ENCODE data around the gene PPM1N.

PPM1N gene

GRCh38 chr19:45471111-45471930 is 26.9 kb upstream of the PPM1N start:
- DNase-seq (ENCODE audit: low spot score): no peak

DNA sequence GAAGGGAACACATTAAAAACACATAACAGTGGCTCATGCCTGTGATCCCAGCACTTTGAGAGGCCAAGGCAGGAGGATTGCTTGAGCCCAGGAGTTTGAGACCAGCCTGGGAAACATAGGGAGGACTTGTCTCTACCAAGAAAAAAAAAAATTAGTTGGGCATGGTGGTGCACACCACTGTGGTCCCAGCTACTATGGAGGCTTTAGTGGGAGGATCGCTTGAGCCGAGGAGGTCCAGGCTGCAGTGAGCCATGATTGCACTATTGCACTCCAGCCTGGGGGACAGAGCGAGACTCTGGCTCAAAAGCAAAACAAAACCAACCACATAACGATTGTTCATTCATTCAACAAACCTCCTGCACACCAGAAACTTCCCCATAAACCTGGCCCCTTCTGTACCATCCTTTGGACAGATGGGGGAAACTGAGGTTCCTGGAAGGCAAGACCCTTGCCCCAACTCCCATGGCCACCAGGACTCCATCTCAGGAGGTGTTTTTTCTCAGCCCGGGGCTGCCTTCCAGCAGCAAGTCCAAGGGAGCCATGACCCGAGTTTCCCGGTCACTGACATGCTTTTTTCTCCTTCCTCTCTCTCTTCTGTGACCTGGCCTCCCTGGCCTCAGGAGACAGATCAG is 26.2 kb upstream of the PPM1N start:
- DNase-seq (ENCODE audit: low spot score): no peak

GRCh38 chr19:45472563-45473366 is 25.5 kb upstream of the PPM1N start:
- DNase-seq (ENCODE audit: low spot score): no peak

DNA sequence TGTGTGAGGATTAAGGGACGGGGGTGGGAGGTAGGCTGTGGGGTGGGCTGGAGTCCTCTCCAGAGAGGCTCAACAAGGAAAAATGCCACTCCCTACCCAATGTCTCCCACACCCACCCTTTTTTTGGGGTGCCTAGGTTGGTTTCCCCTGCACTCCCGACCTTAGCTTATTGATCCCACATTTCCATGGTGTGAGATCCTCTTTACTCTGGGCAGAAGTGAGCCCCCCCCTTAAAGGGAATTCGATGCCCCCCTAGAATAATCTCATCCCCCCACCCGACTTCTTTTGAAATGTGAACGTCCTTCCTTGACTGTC is 24.9 kb upstream of the PPM1N start:
- DNase-seq (ENCODE audit: low spot score): no peak

DNA sequence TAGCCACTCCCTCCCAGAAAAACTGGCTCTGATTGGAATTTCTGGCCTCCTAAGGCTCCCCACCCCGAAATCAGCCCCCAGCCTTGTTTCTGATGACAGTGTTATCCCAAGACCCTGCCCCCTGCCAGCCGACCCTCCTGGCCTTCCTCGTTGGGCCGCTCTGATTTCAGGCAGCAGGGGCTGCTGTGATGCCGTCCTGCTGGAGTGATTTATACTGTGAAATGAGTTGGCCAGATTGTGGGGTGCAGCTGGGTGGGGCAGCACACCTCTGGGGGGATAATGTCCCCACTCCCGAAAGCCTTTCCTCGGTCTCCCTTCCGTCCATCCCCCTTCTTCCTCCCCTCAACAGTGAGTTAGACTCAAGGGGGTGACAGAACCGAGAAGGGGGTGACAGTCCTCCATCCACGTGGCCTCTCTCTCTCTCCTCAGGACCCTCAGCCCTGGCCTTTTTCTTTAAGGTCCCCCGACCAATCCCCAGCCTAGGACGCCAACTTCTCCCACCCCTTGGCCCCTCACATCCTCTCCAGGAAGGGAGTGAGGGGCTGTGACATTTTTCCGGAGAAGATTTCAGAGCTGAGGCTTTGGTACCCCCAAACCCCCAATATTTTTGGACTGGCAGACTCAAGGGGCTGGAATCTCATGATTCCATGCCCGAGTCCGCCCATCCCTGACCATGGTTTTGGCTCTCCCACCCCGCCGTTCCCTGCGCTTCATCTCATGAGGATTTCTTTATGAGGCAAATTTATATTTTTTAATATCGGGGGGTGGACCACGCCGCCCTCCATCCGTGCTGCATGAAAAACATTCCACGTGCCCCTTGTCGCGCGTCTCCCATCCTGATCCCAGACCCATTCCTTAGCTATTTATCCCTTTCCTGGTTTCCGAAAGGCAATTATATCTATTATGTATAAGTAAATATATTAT is 24.3 kb upstream of the PPM1N start:
- no peak for DNase-seq (ENCODE audit: low spot score)

GRCh38 chr19:45474606-45475521 is 23.4 kb upstream of the PPM1N start:
- DNase-seq (ENCODE audit: low spot score): no peak

- no peak for DNase-seq (ENCODE audit: low spot score)
Observed at GRCh38 chr19:45475537-45476291, 22.5 kb upstream of the PPM1N start.

DNA sequence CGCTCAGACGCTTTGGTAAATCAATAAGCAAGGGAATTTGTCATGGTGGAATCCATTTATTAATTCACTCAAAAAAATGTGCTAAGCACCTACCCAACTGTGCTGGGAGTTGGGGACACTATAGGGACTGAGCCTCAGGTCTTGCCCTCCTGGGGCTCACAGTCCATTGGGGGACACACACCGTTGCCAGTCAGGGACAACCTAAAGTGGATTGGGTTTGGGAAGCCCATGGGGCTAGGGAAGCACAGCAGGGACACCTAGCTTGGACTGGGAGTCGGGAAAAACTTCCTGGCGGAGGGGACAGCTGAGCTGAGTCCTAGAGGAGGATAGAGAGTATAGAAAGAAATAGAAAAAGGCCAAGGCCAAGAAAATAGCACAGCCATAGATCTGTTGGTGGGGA is 21.9 kb upstream of the PPM1N start:
- no peak for DNase-seq (ENCODE audit: low spot score)

DNA sequence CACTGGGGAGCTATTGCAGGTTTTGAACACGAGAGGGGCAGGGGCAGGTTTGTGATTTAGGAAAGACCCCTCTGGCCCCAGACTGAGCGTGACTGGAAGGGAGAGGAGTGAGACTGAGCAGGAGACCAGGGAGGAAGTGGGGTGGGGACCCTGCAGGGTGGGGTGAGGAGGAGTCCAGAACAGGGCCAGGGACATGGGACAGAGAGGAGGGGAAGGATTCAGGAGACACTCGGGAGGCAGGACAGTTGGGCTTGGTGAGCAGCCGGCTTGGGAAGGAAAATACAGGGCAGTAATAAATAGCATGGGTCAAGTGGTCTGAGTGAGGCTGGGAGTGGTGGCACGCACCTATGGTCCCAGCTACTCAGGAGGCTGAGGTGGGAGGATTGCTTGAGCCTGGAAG is 21.1 kb upstream of the PPM1N start:
- DNase-seq (ENCODE audit: low spot score): no peak

GRCh38 chr19:45477713-45478453 is 20.4 kb upstream of the PPM1N start:
- no peak for DNase-seq (ENCODE audit: low spot score)

- peak; percentile 85 for DNase-seq (ENCODE audit: low spot score)
Observed at GRCh38 chr19:45478454-45479238, 19.6 kb upstream of the PPM1N start.

DNA sequence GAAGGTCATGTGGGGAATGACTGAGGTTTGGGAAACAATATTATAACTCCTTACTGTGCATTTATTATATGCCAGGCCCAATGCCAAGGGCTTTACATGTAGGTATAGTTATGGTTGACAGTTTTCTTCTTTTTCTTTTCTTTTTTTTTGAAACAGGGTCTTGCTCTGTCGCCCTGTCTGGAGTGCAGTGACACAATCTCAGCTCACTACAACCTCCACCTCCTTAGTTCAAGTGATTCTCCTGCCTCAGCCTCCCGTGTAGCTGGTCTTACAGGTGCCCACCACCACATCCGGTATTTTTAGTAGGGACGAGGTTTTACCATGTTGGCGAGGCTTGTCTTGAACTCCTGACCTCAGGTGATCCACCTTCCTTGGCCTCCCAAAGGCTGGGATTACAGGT is 15.2 kb upstream of the PPM1N start:
- DNase-seq (ENCODE audit: low spot score): no peak

DNA sequence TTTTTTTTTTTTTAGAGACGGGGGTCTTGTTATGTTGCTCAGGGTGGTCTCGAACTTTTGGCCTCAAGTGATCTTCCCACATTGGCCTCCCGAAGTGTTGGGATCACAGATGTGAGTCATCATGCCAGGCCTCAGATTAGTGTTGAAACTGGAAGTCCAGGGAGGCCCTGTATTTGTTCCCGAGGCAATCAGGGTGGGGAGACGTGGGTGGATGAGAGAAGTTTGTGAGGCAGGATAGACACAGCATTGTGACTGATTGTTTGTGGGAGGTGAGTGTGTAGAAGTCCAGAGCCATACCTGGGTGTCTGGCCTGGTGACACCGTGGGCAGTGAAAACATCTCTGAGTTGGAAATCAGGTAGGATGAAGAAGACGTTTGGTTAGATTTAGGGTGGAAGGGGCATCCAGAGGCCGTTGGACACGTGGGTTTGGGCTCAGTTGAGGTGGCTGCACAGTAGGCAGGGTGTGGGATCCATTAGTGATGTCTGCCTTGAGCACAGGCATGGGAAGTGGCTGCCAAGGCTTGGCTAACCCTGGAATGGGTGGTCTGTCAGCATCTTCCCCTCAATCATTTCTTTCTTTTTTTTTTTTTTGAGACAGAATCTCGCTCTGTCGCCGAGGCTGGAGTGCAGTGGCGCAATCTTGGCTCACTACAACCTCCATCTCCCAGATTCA is 13.8 kb upstream of the PPM1N start:
- no peak for DNase-seq (ENCODE audit: low spot score)

GRCh38 chr19:45485305-45486077 is 12.8 kb upstream of the PPM1N start:
- DNase-seq (ENCODE audit: low spot score): peak; percentile 94

- DNase-seq (ENCODE audit: low spot score): no peak
Observed at GRCh38 chr19:45488708-45489107, 9.5 kb upstream of the PPM1N start.

DNA sequence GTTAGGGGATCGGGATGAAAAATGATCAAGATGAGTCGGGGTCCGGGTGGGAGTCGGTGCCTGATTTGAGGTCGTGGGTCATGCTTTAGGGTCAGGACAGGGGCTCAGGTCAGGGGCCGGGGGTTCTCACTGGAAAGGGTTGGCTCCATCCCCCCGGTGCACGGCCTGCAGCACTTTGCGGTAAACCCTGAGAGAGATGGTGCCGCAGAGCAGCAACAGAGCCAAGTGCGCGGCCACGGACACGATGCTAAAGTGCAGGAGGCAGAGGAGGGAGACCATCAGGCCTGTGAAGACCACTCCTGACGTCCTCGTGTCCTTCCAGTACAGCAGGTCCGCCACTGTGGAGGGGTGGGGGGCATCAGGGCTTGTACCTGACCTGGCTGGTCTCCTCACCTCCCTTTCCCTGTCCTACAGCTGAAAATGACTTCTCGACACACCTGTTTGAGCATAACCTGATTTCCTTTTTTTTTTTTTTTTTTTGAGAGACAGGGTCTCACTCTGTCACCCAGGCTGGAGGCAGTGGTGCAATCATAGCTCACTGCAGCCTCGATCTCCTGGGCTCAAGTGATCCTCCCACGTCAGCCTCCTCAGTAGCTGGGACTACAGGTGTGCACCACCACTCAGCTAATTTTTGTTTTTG is 8.9 kb upstream of the PPM1N start:
- no peak for DNase-seq (ENCODE audit: low spot score)

GRCh38 chr19:45492137-45492626 is 6.1 kb upstream of the PPM1N start:
- DNase-seq (ENCODE audit: low spot score): no peak

Data from globus pallidus (tissue), 1 donor.